K562 (cell line): ENCODE data around the gene AHCYL2. TPM values are rescaled to one million over a fixed set of nuclear protein-coding genes. Genes with fewer than 3 reads are reported as not detected.
A peak's percentile ranks its signal among the peaks of the same experiment; 100 is the strongest.

ENCODE experiments used
- BRCA1 ChIP-seq, 2 experiments: fragments of 450-650 bp in 1 of 2; sonication (generic) in 1 of 2; formaldehyde crosslinking in 1 of 2; IDR thresholded peaks; 2 replicates each; pipeline versions ENCODE4 v1.5.0 to v1.6.1; 2017 to 2020; ENCODE audit warnings: mild to moderate bottlenecking in 1 of 2, missing genetic modification reagents in 1 of 2
- BRF2 ChIP-seq: IDR thresholded peaks from 3 replicates; pipeline ENCODE4 v1.6.1; 2011; ENCODE audit warnings: borderline replicate concordance, mild to moderate bottlenecking; ENCODE audit not compliant: insufficient read length, insufficient read depth
- CREB5 ChIP-seq: fragments of 250-450 bp; sonication (Bioruptor Pico); IDR thresholded peaks from 2 replicates; pipeline ENCODE4 v1.5.0; 2020; ENCODE audit warnings: mild to moderate bottlenecking
- ID3 ChIP-seq, 2 experiments: fragments of 250-450 bp in 1 of 2; fragments of 450-650 bp in 1 of 2; sonication (Bioruptor Pico) in 1 of 2; IDR thresholded peaks; 2 replicates each; pipeline versions ENCODE4 v1.6.1 to v1.8.0; 2016 to 2021; ENCODE audit warnings: mild to moderate bottlenecking in 2 of 2, moderate library complexity in 2 of 2, missing compliant biosample characterization in 1 of 2, missing genetic modification characterization in 1 of 2
- IFI16 ChIP-seq: fragments of 250-450 bp; sonication (Bioruptor Pico); IDR thresholded peaks from 2 replicates; pipeline ENCODE4 v2.1.2; 2022; ENCODE audit warnings: mild to moderate bottlenecking, inconsistent platforms
- MAZ ChIP-seq, 2 experiments: fragments of 450-650 bp in 1 of 2; sonication (generic) in 1 of 2; formaldehyde crosslinking; IDR thresholded peaks in 1 of 2; conservative IDR thresholded peaks in 1 of 2; 2 replicates each; pipeline versions ENCODE4 v1.4.0 to v1.5.0; 2020; ENCODE audit warnings: mild to moderate bottlenecking in 1 of 2, missing genetic modification reagents in 1 of 2
- MNT ChIP-seq, 2 experiments: fragments of 450-650 bp; conservative IDR thresholded peaks; 2 replicates each; pipeline ENCODE4 v1.6.1; 2017; ENCODE audit warnings: mild to moderate bottlenecking in 2 of 2, moderate library complexity in 2 of 2
- RERE ChIP-seq: sonication (generic); formaldehyde crosslinking; IDR thresholded peaks from 2 replicates; pipeline ENCODE4 v1.8.0; 2023; ENCODE audit warnings: missing genetic modification reagents, mild to moderate bottlenecking, borderline replicate concordance
- SRSF7 ChIP-seq: fragments of 200-400 bp; formaldehyde crosslinking; optimal IDR thresholded peaks from 2 replicates; pipeline ENCODE3; 2017; ENCODE audit warnings: mild to moderate bottlenecking, low read depth, low read length
- TRIM24 ChIP-seq, 2 experiments: fragments of 450-650 bp; IDR thresholded peaks; 2 replicates each; pipeline ENCODE4 v1.6.1; 2016
- ZBTB26 ChIP-seq: fragments of 450-650 bp; formaldehyde crosslinking; IDR thresholded peaks from 2 replicates; pipeline ENCODE4 v1.4.0; 2022; ENCODE audit warnings: missing genetic modification characterization
- ZNF282 ChIP-seq: sonication (generic); formaldehyde crosslinking; IDR thresholded peaks from 2 replicates; pipeline ENCODE4 v1.8.1; 2023; ENCODE audit warnings: missing genetic modification reagents
- ZNF3 ChIP-seq: fragments of 250-450 bp; sonication (Bioruptor Pico); IDR thresholded peaks from 2 replicates; pipeline ENCODE4 v1.5.0; 2021; ENCODE audit warnings: mild to moderate bottlenecking, moderate library complexity
- polyA plus RNA-seq, 8 experiments: library from polyadenylated mRNA; depleted of rRNA in 4 of 8; stranded (reverse) in 5 of 8; unstranded in 3 of 8; fragments of >200 nt; fragmentation: Nextera tagmentation in 2 of 8; fragmentation: Illumina TruSeq in 1 of 8; extraction: Ambion mirVana in 2 of 8; extraction: Trizol in 1 of 8; gene quantifications; 2 replicates each; pipeline versions ENCODE4 v1.2.1 to v1.2.3, GENCODE V29; 2011 to 2014; ENCODE audit warnings: inconsistent platforms in 1 of 8, missing spikeins in 1 of 8
- total RNA-seq, 7 experiments: library from RNA; depleted of rRNA in 6 of 7; stranded (reverse); fragments of >200 nt in 6 of 7; fragmentation: Illumina TruSeq in 2 of 7; extraction: Trizol in 2 of 7; gene quantifications; 2 replicates each; pipeline versions ENCODE4 v1.2.1 to v1.2.3, GENCODE V29; 2011 to 2021; ENCODE audit warnings: low replicate concordance in 1 of 7

Gene AHCYL2
- total and polyA plus RNA-seq, 9 of the 15 experiments (the other 6 are each of a cell fraction or from before 2014, with no cell fraction given) = 0.93 to 10.5 (median 5.2) TPM

- TF ChIP-seq CREB5 (CRISPR knock-in tag) (no peak), SRSF7 (no peak), IFI16 (0 out of 2 replicates have a peak, but pooled peaks have one; percentile 11), ZNF3 (CRISPR knock-in tag) (no peak), ZBTB26 (no peak), MNT (conservative IDR thresholded peaks at IDR 0.05) (peak; percentile 79 to 90), RERE (CRISPR knock-in tag) (no peak), ZNF282 (CRISPR knock-in tag) (no peak), MAZ (CRISPR knock-in tag; conservative IDR thresholded peaks at IDR 0.05 in 1 of 2, IDR thresholded peaks at IDR 0.05 in 1 of 2) (peak; percentile 77 to 91), BRCA1 (IDR thresholded peaks at IDR 0.05) (no peak), BRCA1 (CRISPR knock-in tag; IDR thresholded peaks at IDR 0.05) (no peak), BRF2 (no peak), TRIM24 (IDR thresholded peaks at IDR 0.05) (peak; percentile 79 to 91), ID3 (CRISPR knock-in tag; IDR thresholded peaks at IDR 0.05) (no peak; the same call in 1 of the 2 replicates), ID3 (tag; IDR thresholded peaks at IDR 0.05) (peak; percentile 79; the same call in 1 of the 2 replicates)
These were observed 214.2 kb downstream of the AHCYL2 start (continued) for GRCh38 chr7:129438839-129439651.
